GM19193 (cell line): ENCODE measurements around the gene FH.

Experiments used
- POLR2A ChIP-seq: IDR thresholded peaks from 4 replicates; pipeline ENCODE4 v1.6.1; 2011; ENCODE audit not compliant: insufficient read depth, insufficient read length; ENCODE audit errors: extremely low read depth

Gene FH

GRCh38 chr1:241488739-241489138 lies 30.8 kb downstream of the FH start:
- TF ChIP-seq POLR2A = no peak

GRCh38 chr1:241485554-241485992 lies 34.0 kb downstream of the FH start:
- TF ChIP-seq POLR2A = no peak

GRCh38 chr1:241485145-241485544 lies 34.4 kb downstream of the FH start:
- TF ChIP-seq POLR2A = no peak

DNA sequence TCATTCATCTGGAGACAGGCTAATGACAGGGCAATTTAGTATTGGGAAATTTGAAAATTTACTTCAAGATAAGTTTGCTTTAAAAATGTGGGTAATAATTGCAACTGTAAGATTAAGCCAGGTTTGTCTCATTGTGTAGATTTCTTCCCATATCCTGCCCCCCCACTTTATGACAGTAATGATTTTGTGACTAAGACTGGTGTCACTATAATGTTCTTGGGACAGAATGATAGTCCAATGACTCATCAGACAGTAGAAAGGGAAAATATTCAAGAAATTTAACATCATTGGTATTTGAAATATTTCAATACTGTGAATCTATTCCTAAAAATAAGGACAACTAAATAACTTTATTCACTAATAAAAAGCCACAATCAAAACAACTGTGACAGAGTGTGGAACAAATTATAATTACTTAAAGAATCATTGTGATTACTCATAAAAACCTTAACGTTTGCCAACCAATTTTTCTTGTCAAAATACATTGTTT lies 36.7 kb downstream of the FH start:
- TF ChIP-seq POLR2A = no peak

DNA sequence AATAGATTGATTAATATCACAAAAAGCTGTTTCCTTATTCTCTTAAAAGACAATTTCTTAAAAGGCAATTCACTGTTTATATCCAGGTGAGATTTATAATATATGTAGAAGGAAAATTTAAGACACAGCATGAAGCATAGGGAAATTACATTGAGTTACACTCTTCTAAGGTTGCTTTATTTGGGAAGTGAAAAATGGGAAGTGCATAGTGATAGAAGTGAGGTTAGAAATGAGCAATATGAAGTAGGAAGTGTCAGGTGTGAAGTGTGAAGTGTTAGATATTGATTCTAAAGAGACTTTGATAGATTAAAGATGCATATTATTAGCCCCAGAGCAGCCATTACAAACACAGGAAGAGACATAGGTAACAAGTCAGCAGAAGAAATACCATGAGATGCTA lies 40.3 kb downstream of the FH start:
- no peak for TF ChIP-seq POLR2A

GRCh38 chr1:241475671-241476070 lies 43.9 kb downstream of the FH start:
- TF ChIP-seq POLR2A = no peak

DNA sequence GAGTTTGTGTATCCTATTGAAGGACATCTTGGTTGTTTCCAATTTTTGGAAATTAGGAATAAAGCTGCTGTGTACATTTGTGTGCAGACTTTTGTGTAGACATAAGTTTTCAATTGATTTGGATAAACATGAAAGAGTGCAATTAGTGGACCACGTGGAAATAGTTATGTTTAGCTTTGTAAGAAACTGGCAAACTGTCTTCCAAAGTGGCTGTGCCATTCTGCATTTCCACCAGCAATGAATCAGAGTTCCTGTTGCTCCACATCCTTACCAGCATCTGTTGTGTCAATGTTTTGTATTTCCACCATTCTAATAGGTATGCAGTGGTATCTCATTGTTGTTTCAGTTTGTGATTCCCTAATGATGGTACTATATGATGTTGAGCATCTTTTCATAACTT lies 46.5 kb downstream of the FH start:
- TF ChIP-seq POLR2A = no peak

- no peak for TF ChIP-seq POLR2A
Measured at GRCh38 chr1:241470908-241471590, 48.5 kb downstream of the FH start.

DNA sequence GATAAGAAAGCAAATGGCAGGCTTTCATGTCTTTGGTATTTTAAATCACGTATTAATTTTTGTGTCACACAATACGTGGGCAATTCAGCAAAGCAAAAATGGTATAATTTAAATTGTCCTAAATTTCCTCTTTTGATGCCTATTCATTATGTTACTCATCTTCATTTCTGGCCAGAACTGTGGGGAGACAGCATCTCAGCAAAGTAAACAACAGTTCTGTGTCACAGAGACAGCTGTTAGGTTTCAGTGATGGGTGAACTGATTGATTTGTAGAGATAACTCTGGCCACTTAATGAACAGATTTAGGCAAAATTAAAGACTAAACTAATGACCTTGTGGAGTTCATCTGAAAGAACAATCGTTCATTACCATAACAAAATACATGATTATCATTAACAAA lies 49.2 kb downstream of the FH start:
- TF ChIP-seq POLR2A = no peak

DNA sequence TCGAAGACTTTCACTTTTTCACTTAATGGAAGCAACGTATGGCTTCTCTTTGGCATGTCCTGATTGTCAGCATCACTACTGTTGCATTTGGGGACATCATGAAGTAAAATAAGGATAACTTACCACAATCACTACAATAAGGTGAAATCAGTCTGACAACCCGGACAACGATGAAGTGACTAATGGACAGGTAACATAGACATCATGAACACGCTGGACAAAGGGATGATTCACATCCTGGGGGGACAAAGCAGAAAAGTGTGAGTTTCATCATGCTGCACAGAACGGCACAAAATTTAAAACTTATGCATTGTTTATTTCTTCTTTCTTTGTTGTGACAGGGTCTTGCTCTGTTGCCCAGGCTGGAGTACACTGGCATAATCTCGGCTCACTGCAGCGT lies 53.9 kb downstream of the FH start:
- no peak for TF ChIP-seq POLR2A

DNA sequence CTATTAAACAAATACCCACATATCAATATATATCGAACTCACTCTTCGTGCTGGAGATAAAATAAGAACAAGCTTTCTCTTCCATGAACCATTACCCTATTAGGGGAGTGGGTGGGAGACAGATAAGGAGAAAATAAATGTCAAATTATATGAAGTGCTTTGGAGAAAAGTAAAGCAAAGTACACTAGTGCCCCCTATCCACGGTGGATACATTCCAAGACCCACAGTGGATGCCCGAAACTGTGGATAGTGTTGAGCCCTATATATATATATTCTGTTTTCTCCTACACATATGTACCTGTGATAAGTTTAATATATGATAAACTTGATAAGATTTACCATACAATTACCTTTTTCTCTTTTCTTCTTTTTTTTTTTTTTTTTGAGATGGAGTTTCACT lies 54.6 kb downstream of the FH start:
- TF ChIP-seq POLR2A = no peak

DNA sequence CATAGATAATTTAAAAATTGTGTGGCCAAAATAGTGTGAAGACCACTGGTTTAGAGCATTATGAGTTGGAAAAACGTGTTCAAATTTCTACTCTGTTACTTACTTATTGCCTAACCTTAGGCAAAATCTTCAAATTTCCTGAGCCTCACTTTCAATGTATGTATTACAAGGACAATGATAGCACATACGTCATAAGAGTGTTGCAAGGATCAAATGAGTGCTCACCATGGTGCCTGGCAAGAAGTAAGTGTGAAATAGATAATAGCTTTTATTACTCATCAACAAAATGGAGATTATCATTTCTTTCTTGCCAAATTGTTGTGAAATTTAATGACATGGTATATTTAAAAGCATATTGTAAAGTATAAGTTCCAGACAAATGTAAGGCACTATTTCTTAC lies 57.2 kb downstream of the FH start:
- no peak for TF ChIP-seq POLR2A

- no peak for TF ChIP-seq POLR2A
Measured at GRCh38 chr1:241460098-241460873, 59.3 kb downstream of the FH start.

GRCh38 chr1:241459186-241459802 lies 60.3 kb downstream of the FH start:
- TF ChIP-seq POLR2A = no peak

GRCh38 chr1:241457421-241457820 lies 62.1 kb downstream of the FH start:
- TF ChIP-seq POLR2A = no peak

- TF ChIP-seq POLR2A = no peak
Measured at GRCh38 chr1:241456743-241457142, 62.8 kb downstream of the FH start.

DNA sequence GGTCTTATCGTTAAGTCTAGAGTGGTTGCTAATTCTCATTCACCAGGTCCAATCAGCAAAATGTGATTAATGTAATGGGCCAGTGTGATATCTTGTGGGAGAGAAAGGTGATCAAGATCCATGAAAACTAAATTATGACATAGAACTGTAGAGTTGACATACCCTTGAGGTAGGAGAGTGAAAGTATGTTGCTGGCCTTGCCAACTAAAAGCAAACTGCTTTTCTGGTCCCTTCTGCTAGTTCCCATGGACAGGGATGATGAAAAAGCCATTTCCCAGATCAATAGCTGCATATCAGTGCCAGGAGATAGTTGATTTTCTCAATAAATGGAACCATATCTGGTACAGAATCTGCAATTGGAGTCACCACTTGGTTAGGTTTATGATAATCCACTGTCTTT lies 65.8 kb downstream of the FH start:
- no peak for TF ChIP-seq POLR2A

- no peak for TF ChIP-seq POLR2A
Measured at GRCh38 chr1:241451956-241452355, 67.6 kb downstream of the FH start.
